LNCAP (cell line): ENCODE results near the gene CLDN18.

ENCODE experiments used
- CTCF ChIP-seq: fragments of 450-650 bp; IDR thresholded peaks from 2 replicates; pipeline ENCODE4 v1.5.1; 2017; ENCODE audit warnings: mild to moderate bottlenecking

Gene CLDN18

DNA sequence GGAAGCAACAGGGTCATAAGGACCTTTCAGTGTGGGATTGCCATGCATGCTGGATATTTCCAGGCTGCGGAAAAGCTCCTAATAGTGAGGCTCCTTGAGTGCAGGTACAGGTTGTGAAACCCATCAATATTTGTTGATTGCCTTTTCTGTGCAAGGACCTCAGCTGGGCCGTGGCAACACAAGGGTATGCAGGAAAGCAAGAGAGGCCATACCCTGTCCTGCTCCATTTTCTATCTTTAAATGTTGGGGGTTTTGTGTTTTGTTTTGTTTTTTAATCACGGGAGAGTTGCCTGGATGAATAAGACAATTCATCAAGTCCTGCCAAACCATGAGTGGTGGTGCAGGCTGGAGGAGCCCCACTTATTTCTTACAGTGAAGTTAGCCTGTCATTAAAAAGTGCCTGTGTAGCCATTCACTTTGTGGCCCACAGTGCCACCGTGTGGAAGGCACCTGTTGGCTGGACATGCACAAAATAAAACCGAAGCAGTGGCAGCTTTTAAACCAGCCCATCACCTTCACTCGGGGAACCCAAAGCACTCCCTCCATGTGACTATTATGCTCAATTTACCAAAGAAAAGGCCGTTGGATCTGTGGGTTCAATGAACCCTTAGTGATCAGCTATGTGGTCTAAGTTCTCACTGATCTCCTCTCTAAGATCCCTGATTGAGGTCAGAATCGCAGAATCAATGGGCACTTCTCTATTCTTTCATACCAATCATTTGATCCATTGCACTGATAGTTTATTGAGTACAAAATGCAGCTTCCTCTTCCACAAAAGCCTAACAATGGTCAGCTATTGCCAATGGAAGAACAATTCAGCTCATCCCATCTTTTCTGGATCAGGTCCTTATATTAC is 42.2 kb downstream of the CLDN18 start:
- TF ChIP-seq CTCF = peak; percentile 84

GRCh38 chr3:138054057-138054456 is 44.1 kb downstream of the CLDN18 start:
- TF ChIP-seq CTCF = no peak

DNA sequence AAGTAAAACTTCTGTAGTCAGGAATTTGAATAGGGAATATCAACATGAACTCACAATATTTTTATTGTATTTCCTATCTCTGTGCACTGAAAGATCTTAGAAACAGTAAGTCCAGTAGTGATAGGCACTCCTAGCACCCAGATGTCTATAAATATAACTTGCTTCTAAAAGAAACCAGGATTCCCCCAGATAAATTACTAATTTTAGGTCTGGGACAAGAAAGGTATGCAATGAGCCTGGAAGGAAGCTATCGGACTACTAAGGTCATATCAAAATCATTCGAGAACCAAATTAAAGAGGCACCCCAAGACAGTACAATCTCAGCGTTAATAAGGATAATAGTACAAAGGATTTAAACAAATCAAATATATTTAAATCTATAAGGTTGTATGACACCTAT is 47.4 kb downstream of the CLDN18 start:
- TF ChIP-seq CTCF = no peak

GRCh38 chr3:138059261-138059660 is 49.3 kb downstream of the CLDN18 start:
- no peak for TF ChIP-seq CTCF

GRCh38 chr3:138060792-138061191 is 50.8 kb downstream of the CLDN18 start:
- no peak for TF ChIP-seq CTCF

DNA sequence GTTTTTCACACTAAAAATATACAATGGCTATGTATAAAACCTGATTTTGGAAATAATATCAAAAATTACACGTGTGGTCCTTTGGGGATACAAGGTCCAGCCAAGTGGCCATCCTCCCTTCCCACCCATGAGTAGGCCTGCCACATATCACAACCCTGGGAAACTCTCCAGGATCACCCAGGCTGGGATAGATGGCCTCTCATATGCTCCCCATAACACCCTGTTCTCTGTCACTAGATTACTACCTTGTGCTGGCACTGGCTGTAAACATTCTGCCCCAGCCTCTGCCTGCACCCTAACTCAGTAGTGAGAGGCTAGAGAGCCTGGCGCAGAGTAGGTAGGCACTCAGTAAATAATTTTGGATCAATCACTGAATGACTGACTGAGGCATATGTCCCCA is 52.1 kb downstream of the CLDN18 start:
- no peak for TF ChIP-seq CTCF

DNA sequence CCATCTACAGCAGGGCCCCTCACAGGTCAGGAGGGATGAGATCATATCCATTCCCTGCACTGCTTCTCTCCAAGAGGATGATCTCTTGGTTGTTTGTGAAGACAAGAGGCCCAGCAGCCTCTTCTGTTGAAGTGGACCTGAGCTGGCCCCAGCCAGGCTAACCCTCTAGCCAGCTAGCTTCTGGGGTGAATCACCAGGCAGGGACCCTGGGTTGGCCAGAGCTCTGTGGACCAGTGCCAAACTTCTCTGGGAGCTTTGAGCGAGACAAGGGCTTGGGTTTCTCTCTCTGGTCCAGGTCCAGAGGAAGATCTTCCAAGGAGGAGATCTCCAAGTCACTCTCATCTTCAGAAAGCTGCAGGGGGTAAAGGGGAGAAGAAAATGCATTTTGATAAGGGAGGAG is 52.7 kb downstream of the CLDN18 start:
- no peak for TF ChIP-seq CTCF
